Measurements from ENCODE around the gene THBD.

The THBD gene

DNA sequence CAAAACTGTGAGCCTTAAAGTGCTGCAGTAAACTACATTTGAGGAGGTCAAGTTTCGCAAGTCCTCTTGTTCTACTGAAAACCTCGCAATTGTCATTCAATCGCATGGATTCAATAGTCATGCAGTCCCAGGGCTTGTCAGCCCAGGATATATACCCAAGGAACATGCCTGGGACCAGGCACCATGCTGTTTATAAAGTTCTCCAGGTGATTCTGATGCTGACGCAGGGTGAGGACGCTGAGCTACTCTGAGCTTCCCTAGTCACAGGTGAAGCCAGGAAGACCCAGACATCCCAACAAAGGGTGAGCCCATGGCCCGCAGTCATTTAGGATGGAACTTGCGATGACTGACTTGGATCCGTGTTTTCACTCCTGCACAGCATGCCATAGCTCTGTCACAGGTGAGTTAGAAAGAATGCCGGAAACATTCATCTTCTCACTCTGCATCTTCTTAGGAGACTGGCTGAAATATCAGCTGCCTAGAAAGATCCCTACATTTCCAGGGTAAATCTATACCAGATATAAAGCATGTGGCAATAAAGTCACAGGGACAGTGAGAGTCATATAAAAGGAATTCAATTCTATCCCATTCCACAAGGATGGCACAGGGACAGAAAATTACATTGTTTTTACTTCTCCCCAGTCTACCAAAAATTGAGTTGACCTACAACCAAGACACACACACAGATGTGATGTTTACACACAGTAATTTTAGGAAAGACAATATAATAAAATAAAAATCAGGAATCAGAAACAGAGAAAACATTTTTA, 41.4 kb downstream of the THBD start:
- no peak for DNase-seq

DNA sequence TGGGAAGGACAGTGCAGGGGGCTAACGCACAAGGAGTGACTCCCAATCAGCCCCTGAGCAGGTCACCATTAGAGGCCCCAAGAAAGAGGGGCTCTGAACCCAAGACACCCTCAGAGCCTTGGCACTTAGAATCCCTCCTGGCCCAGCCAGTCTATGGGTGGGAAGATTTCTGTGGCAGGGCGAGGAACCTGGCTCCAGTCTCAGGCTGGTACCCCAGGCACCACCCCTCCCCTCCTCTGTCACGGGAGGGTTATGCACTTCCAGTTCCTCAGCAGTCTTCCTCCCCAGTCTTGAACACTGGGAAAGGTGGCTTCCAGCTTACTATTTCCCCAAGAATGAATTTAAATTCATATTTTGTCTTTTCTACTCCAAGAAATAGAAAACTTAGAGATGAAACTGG, 42.0 kb downstream of the THBD start:
- DNase-seq: no peak

DNA sequence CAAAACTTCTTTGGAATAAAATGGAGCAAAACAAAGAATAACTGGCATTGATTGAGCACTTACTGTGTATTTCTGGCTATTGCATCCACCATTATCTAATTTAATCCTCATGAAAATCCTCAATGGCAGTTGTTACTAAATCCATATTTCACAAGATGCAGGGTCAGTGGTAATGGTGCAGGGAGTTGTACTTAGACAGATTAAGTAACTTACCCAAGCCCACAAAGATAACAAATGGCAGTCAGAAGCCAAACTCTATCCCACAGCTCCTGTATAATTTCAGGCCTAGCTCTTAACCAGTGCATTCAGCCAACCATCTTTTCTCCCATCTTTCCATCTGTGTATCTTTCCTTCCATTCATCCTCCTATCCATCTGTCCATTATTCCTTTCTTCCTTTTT, 43.7 kb downstream of the THBD start:
- DNase-seq: no peak

DNA sequence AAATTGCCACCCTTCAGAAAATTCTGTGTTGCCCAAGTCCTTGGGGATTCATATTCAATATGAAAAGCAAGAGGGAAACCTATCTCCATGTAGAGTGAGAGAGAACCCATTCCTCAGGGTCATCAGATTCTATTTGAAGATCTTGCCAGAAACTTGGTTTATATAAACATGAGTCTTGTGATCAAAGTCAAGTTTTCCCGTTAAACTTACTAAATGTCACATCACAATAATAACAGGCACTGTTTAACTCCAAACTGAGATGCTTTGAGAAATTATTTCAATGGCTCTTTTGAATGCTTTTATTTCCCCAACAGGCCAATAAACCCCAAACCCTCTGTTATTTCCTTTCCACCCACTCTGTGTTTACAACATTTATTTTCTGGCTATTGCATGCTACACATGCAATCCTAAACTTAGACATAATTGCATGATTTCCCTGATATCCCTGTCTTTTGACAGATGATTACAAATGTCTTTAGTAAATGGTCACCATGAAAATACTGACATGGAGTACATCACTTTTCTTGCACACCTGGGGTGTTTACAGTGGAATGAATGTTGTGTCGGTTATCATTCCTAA, 45.5 kb downstream of the THBD start:
- no peak for DNase-seq

DNA sequence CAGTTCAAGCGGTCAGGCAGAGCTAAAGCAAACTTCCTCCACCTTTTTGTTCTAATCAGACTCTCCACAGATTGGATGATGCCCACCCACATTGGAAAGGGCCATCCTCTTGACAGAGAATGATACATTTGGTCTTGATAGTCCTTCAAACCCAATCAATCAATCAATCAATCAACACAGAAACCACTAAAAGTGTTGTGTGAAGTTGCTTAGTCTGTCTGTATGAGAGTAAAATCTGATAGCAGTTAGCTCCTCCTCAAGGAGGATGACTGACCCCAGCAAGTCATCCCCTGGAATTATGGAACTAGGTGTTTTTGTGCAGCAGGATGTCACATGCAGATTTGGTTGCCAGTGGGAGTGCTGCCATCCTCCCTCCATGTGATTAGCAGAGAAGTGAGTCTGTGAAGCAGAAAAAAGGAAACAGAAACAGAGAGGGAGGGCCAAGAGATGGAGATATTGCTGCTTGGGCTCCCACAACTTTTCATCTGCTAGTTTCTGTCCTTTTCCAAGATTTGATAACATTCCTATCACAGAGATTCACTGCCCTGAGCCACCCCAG, 46.3 kb downstream of the THBD start:
- no peak for DNase-seq

DNA sequence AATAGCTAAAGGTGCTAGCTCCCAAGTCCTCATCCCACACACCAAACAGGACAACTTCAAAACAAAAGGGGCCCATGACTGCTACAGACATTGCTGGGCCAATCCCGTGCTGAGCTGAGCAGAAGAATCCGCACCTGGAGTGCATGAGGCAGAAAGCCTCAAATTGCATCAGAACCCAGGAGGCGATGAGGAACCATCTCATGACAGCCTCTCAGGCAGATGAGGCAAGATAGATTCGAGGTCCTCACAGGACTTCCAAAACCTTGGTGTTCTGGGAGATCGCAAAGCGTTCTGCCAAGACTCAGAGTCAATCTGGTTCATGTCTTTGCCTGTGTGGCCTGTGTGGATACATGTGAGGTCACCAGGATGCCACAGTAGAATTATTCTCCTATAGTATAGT, 47.2 kb downstream of the THBD start:
- no peak for DNase-seq

DNA sequence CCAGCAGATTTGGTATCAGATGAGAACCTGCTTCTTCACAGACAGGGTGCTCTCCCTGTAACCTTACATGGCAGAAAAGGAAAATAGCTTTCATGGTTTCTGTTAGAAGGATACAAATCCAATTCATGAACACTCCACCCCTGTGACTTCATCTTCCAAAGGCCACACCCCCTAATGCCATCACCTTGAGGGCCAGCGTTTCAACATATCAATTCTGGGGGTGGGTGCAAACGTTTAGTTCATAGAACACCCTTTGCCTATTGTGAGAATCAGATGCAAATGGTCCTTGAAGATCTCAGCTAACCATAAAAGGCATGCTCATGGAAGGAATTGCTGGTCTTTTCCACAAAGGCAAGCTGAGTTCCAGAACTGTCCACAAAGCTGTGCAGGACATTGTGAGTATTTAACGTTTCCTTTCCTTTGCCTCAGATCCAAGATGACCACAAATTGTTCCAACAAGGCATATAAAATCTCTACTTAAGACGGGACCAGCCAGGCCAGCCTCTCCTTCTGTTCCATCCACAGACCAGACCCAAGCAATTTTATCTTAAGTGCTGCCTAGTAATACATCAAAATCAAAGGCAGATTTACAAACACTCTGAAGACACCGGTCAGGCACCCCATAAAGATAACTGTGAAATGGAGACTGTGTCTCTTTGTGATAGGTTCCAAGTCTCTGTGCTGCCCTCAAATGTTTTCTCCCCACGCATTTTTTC, 49.1 kb downstream of the THBD start:
- no peak for DNase-seq

DNA sequence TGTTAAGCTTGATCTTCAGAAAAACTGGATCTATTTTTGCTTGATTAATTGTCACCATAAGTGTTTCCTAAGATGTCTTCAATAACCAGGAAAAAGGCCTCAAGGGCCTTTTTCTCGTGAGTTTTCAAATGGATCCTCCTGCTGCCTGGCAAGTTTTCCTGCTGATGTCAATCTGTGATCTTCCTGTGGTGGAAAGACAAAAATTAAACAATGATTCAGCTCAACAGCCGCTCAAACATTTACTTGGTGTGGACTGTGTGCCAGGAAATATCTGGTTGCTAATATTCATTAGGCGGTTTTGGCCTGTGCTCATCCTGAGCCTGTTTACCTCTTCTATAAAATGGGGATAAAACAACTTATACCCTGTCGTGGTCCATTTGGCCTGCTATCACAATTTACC, 49.7 kb downstream of the THBD start:
- DNase-seq: no peak

DNA sequence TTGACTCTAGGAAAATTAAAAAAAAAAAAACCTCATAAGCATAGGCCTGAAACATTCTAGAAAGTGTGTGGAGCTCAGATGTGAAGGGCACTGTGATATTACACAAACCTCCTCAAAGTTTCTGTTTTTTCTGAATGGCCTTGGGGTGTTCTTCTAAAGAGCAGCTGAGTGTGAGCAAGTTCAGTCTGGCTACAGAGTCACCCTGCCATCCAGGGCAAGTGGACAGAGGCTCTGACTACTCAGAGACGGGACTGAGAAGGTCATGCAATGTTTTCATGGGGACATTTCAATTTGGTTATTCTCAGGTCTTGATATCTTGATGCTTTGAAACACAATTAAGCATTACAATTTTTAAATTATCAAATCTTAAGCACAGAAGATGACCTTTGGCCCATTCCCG, 51.0 kb downstream of the THBD start:
- no peak for DNase-seq

DNA sequence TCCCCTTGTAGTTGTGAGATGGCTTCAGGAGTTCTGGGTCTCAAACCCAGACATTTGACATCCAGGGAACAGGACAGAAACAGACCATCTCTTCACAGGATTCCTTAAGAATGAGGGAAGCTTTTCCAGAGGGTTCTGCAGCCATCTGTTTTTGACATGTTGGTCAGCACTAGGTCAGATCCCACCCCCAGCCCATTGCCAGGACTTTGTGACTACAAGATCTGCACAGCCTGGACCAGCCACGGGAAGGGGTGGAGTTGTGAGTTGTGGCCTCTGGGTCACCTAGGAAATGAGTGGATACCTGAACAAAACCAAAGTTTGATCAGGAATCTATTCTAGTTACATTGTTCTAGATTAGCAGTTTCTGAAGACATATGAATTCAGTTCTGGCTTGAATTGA, 53.5 kb downstream of the THBD start:
- DNase-seq: no peak

All from activated T-cell treated with anti-CD3 and anti-CD28 coated beads, Interleukin-2, amount 50 U/mL, for 48 hours (primary cell).